Rectal smooth muscle tissue (tissue), 1 donor: ENCODE results near the gene ADSS2.

ENCODE experiments used
- H3K27ac ChIP-seq: one replicate; pipeline ENCODE4 v1.7.0; 2013; ENCODE audit warnings: low read depth, low read length, inconsistent platforms
- H3K27me3 ChIP-seq: one replicate; pipeline ENCODE4 v1.7.0; 2013; ENCODE audit warnings: low read length; ENCODE audit not compliant: control insufficient read depth, insufficient read depth
- H3K36me3 ChIP-seq: one replicate; pipeline ENCODE4 v1.7.0; 2013; ENCODE audit warnings: low read length; ENCODE audit not compliant: control insufficient read depth, insufficient read depth
- H3K4me1 ChIP-seq: one replicate; pipeline ENCODE4 v1.7.0; 2013; ENCODE audit warnings: low read length; ENCODE audit not compliant: control insufficient read depth, insufficient read depth
- H3K4me3 ChIP-seq: one replicate; pipeline ENCODE4 v1.7.0; 2013; ENCODE audit warnings: low read length
- H3K9ac ChIP-seq: one replicate; pipeline ENCODE4 v1.7.0; 2013; ENCODE audit warnings: low read length

The ADSS2 gene

DNA sequence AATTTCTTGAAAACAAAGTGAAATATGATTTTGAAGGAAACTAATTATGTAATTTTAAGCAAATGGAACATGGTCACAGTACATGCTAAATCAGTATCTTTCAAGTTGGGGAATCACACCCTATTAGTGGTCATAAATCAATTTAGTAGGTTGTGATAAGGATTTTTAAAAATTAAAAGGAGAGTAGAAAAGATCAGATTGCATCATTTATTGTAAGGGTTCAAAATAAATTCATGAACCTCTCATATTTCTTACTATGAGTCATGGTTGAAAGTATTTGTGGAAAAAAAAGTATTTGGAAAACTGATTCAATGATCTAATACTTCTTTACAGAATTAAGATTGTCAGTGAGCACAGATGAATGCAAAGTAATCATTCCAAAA lies 14.6 kb downstream of the ADSS2 start:
- H3K36me3 ChIP-seq: no peaks in the 10 kb centered on the region

DNA sequence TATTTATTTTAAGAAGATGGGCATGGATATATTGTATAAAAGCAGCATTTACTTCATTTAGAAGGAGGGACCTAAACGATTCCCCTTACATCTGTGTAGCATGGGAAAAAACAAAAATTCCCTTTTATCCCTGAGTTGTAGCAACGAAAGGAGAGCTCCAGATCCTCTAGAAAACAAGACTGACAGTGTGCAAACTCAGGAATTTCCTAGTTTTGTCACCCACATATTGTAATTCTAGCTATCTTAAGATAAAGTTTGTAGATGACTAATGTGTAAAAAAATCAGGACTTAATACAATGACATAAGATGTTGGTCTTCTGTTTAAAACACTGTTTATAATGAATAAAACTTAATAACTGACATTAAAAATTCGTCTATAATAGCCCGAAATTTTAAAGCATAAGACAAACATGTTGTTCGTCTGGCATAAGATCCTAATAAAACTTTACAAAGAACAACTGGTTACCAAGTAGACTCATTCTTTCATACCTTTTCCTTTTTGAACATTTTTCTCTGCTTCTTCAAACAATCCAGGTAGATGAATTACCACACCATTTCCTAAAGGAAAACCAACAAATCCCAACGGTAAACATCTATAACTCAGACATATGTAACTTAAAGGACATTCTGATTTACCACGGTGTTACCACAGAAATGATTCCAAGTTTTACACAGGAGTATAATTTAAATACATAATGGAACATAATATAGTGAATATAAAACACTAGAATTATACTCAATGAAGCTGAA lies 15.2 kb downstream of the ADSS2 start:
- no peaks in the 10 kb centered on the region for H3K27me3 ChIP-seq
- H3K36me3 ChIP-seq: no peaks in the 10 kb centered on the region
- H3K4me3 ChIP-seq: no peak overlapping the region
- H3K27ac ChIP-seq: no peak overlapping the region
- H3K4me1 ChIP-seq: no peaks in the 10 kb centered on the region
- H3K9ac ChIP-seq: no peak overlapping the region

More for the DNA sequence above, 14.6 kb downstream of the ADSS2 start:
- no peaks in the 10 kb centered on the region for H3K4me1 ChIP-seq
- H3K4me3 ChIP-seq: no peak overlapping the region
- no peak overlapping the region for H3K27ac ChIP-seq
- no peaks in the 10 kb centered on the region for H3K27me3 ChIP-seq
- no peak overlapping the region for H3K9ac ChIP-seq

DNA sequence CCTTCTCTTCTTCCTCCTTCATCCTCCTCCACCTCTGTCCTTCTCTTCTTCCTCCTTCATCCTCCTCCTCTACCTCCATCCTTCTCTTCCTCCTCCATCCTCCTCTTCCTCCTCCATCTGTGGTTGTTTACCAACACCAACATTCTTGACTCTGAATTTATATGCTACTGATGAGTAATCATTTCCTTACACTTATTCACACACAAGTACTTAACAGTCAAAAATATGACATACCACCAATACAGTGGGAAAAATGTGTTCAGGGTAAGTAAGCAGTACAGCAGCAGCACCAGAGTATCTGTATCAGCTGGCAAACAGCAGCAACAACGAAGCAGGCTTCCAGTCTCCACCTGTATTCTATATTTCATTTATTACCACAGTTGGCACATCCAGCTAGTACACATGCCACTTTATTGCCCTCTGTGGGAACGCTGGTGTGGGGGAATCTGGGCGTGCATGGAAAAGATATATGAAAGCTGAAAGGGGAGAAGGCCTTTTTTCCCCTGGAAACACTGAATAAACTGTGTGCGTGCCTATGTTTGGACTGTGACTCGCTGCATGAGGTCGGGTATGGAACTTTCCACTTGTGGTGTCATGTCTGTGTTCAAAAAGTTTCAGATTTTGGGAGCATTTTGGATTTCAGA lies 16.0 kb downstream of the ADSS2 start:
- Histone ChIP-seq H3K36me3 (no peaks in the 10 kb centered on the region), H3K9ac (no peak overlapping the region), H3K27ac (no peak overlapping the region), H3K27me3 (no peaks in the 10 kb centered on the region), H3K4me1 (no peaks in the 10 kb centered on the region), H3K4me3 (no peak overlapping the region)

DNA sequence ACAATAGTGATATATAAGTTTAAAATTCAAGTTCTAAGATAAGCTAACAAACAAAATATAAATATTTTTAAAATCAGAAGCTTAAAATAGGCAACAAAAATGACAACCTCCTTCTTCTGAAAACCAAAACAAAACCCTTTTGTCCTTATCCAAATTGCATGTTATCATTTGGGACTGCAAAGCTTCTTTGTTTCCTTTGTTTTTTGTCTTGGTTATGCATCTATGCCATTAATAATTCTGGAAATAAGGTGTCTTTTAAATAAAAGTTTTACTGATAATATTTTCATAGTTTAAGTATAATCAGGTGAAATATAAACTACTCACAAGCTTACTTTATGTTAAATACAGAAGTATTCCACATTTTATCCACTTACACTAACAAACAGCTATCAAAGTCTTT lies 20.5 kb downstream of the ADSS2 start:
- no peaks in the 10 kb centered on the region for H3K36me3 ChIP-seq
- no peak overlapping the region for H3K9ac ChIP-seq
- H3K27me3 ChIP-seq: no peaks in the 10 kb centered on the region
- H3K27ac ChIP-seq: no peak overlapping the region
- H3K4me1 ChIP-seq: no peaks in the 10 kb centered on the region
- H3K4me3 ChIP-seq: no peak overlapping the region

DNA sequence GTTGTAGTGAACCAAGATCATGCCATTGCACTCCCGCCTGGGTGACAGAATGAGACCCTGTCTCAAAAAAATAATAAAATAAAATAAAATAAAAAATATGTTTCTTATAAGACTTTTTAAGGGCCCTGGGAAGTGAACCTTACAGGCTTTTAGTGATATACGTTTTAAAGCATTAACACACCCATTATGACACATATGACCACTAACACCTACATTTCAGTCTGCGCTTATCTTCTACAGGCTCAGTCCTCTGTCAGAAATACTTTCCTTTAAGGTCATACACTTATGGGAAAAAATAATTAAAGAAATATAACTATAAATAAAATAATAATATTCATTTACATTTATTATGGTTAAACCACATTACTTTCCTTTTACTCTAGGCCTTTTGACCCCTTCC lies 21.9 kb downstream of the ADSS2 start:
- Histone ChIP-seq H3K27ac (no peak overlapping the region), H3K4me1 (no peaks in the 10 kb centered on the region), H3K27me3 (no peaks in the 10 kb centered on the region), H3K36me3 (no peaks in the 10 kb centered on the region), H3K9ac (no peak overlapping the region), H3K4me3 (no peak overlapping the region)

DNA sequence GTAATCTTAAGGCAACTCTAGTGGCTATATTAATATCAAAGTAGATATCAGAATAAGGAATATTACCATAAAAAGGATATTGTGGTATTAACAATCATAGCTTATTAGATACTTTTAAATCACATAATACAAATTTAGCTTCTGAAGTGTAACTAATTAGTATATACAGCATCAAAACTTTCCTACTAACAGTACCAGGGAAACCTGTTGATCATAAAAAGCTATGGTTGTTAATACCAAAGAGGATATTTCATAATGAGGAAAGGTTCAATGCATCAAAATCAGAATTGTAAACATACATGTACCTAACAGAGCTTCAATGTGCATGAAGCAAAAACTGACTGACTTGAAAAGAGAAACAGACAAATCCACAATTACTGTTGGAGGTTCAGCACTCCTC lies 24.1 kb downstream of the ADSS2 start:
- H3K9ac ChIP-seq: no peak overlapping the region
- H3K4me3 ChIP-seq: no peak overlapping the region
- H3K4me1 ChIP-seq: peaks cover under 1% of the 10 kb centered on the region
- H3K27me3 ChIP-seq: no peaks in the 10 kb centered on the region
- H3K36me3 ChIP-seq: peaks cover 7% of the 10 kb centered on the region
- H3K27ac ChIP-seq: no peak overlapping the region

DNA sequence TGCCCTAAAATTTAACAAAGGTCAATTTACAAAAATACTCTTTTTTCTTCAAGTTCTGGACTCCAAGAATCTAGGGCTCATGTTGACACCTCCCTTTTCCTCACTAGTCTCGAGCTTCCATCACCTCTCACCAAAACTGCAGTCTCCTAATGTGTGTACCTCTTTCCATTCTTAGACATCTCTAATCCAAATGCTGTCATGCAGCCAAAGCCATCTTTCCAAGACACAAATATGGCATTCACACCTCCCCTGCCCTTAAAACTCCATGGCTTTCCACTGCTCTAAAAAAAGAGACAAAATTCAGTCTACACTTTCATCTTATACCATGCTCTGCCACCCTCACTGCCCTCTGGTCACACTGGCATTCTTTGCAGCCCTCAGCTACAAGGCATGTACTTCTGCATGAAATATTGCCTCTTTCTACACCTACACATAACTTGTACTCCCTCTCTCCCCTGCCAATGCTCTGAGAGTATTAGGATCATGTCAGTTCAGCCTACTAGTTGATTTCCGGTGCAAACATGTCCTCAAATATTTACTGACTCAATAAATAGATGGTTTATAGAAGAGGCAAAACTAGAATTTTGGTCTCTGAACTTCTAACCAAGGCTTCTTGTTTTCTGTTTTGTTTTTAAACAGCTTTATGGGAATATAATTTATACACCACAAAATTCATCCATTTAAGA lies 26.9 kb downstream of the ADSS2 start:
- Histone ChIP-seq H3K4me1 (peaks cover 5% of the 10 kb centered on the region), H3K27me3 (no peaks in the 10 kb centered on the region), H3K4me3 (no peak overlapping the region), H3K27ac (no peak overlapping the region), H3K36me3 (peaks cover 9% of the 10 kb centered on the region), H3K9ac (no peak overlapping the region)

DNA sequence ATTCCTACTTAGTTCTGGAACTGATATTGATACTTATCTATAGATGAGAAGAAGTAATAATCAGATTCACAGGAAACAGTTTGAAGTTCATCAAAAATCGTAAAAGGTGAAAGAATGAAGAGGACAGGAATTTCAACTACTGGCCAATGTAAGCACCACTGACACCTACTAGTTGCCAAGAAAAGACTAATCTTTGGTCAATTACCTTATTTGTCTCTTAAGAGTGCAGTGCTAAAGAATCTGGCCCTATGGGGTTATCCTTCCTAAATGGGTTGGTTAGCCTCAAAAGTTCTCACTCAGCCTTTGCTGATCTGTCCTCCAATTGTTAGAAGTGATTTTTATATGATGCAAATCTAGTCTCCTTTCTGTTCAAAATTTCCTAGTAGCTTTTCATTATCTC lies 29.5 kb downstream of the ADSS2 start:
- Histone ChIP-seq H3K4me1 (peaks cover 5% of the 10 kb centered on the region), H3K27ac (no peak overlapping the region), H3K4me3 (no peak overlapping the region), H3K36me3 (peaks cover 12% of the 10 kb centered on the region), H3K9ac (no peak overlapping the region), H3K27me3 (no peaks in the 10 kb centered on the region)

DNA sequence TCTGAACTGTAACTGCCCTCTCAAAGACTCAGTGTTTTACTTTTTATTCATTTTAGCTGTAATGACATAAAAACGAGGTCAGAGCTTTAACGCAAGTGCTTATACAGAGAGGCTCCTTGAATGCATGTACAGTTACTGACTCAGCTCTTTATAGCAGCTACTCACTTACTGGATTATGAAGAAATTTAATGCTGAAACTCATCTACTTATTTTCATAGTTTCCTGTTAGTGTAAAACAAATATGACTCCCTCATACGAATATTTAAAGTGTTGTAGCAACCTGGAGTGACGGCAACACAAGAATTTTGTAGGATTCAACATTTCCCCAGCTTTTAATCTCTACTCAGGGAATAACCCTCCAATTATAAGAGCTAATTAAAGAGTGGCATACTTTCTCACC lies 32.7 kb downstream of the ADSS2 start:
- H3K4me3 ChIP-seq: no peak overlapping the region
- H3K4me1 ChIP-seq: peaks cover 5% of the 10 kb centered on the region
- no peak overlapping the region for H3K27ac ChIP-seq
- peaks cover 29% of the 10 kb centered on the region for H3K36me3 ChIP-seq
- no peaks in the 10 kb centered on the region for H3K27me3 ChIP-seq
- no peak overlapping the region for H3K9ac ChIP-seq

DNA sequence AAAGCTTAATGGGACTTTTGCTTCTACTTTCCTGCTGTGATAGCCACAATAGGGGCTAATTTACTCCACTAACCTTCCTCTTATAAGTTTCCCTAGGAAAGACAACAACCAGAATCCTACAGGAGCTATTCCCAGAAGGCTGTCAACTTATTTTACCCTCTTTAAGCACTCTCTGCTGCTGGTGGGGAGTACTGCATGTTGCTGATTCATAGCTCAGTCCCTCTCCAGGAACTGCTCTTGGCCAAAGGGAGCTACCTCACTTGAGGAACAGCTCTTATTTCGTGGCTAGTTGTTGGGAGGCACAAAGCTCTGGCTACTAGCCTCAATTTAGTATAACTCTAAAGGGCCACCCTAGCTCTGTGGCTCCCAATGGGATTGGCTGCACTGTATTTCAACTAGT lies 37.2 kb downstream of the ADSS2 start:
- H3K27ac ChIP-seq: no peak overlapping the region
- H3K4me1 ChIP-seq: no peaks in the 10 kb centered on the region
- H3K4me3 ChIP-seq: no peak overlapping the region
- no peaks in the 10 kb centered on the region for H3K27me3 ChIP-seq
- no peak overlapping the region for H3K9ac ChIP-seq
- peaks cover 35% of the 10 kb centered on the region for H3K36me3 ChIP-seq

DNA sequence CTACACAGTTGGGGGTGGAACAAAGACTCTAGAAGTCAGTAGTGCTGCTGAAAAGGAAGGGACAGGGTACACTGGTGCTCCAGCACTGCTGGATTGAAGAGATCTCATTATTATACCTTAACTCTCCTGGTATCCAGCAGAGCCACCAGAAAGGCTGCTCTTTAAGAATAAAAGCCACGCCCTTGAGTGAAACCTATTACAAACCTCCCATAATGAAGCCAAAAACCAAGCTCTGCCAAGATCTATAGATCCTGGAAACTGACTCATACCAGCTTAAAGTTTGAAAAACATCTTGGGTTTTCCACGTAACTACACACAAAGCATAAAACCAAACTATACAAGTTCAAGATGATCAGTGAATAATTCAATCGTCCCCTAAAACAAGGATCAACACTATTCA lies 38.0 kb downstream of the ADSS2 start:
- Histone ChIP-seq H3K27ac (no peak overlapping the region), H3K36me3 (peaks cover 34% of the 10 kb centered on the region)

DNA sequence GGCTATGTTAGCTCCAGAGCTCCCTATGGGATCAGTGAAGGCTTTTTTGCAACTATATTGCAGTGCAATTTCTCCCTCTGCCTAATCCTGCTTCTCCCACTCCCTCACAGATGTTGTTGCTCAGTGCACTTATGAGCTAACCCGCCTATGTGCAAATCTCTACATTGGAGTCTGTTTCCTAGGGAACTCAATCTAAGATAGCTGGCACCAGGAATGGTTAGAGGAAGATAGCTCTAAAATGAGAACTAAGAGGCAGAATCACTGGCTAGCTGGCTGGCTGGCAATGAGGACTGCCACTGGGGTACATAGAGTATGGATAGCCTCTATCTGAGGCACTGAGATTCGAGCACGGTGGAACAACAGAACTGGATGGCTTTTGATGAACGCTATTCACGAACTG lies 39.5 kb downstream of the ADSS2 start:
- Histone ChIP-seq H3K27ac (no peak overlapping the region), H3K27me3 (no peaks in the 10 kb centered on the region), H3K36me3 (peaks cover 32% of the 10 kb centered on the region), H3K4me1 (no peaks in the 10 kb centered on the region), H3K9ac (no peak overlapping the region), H3K4me3 (no peak overlapping the region)

More for the DNA sequence above, 38.0 kb downstream of the ADSS2 start:
- Histone ChIP-seq H3K4me3 (no peak overlapping the region), H3K9ac (no peak overlapping the region), H3K4me1 (no peaks in the 10 kb centered on the region), H3K27me3 (no peaks in the 10 kb centered on the region)
